NB4 (cell line): ENCODE measurements around the gene RAD51B.

Experiments
- DNase-seq: peaks from one replicate; pipeline ENCODE4 v3.0.0; 2010; ENCODE audit warnings: low read depth
- H3K4me3 ChIP-seq: one replicate; pipeline ENCODE4 v1.5.1; 2011; ENCODE audit warnings: mild to moderate bottlenecking, low read depth, low read length, moderate library complexity
- MYC ChIP-seq: IDR thresholded peaks from 2 replicates; pipeline ENCODE4 v1.6.1; 2011; ENCODE audit warnings: low read depth, low read length
- POLR2A ChIP-seq: IDR thresholded peaks from 2 replicates; pipeline ENCODE4 v1.6.1; 2011; ENCODE audit warnings: mild to moderate bottlenecking; ENCODE audit not compliant: insufficient read length; ENCODE audit errors: extremely low read depth
- TF ChIP-seq, protein P1 (sequence below): IDR thresholded peaks from one replicate; pipeline ENCODE4 v1.5.1; 2012; ENCODE audit warnings: low read depth, low read length
- TF ChIP-seq, protein P2 (sequence below): IDR thresholded peaks from 2 replicates; pipeline ENCODE4 v1.6.1; 2011; ENCODE audit warnings: low read depth, low read length

The RAD51B gene

DNA sequence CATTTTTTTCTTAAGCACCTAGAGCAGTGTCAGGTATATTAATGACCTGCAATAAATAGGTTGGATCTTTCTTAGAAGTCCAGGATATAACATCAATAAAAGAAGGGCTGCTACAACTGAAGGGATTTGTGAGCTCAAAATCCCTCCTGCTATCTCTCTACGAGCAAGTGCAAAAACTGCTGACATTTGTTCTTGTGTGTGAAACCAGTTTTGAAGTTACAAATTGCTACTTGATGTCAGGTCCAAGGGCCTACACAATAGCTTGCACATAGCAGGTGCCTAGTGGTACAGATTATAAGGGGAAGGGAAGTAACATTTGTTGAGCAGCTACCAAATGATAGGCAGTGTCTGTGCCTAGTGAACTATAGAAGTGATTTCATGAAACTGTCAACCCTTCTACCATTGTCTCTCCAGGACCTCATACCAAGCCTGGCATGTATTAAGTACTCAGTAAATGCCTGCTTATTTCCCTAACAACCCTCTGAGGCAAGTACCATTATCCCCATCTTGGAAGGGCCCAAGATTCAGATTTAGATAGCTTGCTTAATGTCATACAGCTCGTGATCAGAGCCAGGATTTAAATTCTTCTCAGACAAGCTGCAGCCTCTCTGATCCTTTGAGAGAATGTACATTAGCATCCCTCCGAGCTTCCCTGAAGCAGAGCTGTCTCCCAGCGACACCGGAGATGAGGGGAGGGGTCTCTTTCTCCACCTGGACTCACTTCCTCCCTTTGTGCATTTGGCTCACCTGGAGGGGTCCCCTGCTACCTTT is 673.0 kb downstream of the RAD51B start:
- H3K4me3 ChIP-seq, result no peak overlapping the region
- no peak for DNase-seq
- TF ChIP-seq, protein P1, sequence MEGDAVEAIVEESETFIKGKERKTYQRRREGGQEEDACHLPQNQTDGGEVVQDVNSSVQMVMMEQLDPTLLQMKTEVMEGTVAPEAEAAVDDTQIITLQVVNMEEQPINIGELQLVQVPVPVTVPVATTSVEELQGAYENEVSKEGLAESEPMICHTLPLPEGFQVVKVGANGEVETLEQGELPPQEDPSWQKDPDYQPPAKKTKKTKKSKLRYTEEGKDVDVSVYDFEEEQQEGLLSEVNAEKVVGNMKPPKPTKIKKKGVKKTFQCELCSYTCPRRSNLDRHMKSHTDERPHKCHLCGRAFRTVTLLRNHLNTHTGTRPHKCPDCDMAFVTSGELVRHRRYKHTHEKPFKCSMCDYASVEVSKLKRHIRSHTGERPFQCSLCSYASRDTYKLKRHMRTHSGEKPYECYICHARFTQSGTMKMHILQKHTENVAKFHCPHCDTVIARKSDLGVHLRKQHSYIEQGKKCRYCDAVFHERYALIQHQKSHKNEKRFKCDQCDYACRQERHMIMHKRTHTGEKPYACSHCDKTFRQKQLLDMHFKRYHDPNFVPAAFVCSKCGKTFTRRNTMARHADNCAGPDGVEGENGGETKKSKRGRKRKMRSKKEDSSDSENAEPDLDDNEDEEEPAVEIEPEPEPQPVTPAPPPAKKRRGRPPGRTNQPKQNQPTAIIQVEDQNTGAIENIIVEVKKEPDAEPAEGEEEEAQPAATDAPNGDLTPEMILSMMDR, result no peak
- TF ChIP-seq, protein P2, sequence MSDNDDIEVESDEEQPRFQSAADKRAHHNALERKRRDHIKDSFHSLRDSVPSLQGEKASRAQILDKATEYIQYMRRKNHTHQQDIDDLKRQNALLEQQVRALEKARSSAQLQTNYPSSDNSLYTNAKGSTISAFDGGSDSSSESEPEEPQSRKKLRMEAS, result no peak

DNA sequence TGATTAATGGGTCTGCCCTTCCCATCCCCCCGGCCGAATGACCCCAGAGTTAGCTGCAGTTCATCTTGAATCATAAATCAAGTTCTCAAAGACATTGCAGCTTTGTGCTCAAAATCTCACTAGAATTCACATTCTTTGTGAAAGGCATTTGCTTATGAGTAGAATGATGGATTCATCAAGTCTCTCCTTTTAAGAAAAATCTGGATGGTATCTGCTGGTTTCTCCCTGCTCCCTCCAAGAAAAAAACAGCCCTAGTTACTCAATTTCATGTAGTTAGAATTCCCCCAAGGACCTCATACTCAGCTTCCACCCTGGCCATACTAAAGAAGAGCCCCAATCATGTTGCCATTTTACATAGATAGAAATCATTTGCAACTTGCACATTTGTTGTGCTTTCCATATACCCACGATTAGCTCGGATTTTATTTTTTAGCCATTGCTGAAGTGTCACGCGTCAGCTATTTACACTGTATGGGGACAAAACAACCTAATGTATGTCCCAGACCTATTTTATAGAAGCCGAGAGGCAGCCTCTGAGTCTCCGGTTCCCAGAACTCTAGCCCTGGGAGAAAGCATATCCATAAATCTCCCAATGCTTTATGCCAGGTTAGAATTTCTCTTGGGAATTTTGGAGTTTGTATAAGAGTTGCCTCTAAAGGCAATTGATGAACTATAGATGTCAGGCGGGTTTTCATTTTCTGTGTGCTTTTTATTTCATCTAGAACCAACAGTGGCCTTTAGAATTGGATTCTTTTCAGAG is 673.8 kb downstream of the RAD51B start:
- no peak for TF ChIP-seq POLR2A
- TF ChIP-seq MYC, result no peak
- TF ChIP-seq, protein P1, result no peak
- TF ChIP-seq, protein P2, result no peak
- H3K4me3 ChIP-seq, result no peak overlapping the region
- DNase-seq, result no peak

DNA sequence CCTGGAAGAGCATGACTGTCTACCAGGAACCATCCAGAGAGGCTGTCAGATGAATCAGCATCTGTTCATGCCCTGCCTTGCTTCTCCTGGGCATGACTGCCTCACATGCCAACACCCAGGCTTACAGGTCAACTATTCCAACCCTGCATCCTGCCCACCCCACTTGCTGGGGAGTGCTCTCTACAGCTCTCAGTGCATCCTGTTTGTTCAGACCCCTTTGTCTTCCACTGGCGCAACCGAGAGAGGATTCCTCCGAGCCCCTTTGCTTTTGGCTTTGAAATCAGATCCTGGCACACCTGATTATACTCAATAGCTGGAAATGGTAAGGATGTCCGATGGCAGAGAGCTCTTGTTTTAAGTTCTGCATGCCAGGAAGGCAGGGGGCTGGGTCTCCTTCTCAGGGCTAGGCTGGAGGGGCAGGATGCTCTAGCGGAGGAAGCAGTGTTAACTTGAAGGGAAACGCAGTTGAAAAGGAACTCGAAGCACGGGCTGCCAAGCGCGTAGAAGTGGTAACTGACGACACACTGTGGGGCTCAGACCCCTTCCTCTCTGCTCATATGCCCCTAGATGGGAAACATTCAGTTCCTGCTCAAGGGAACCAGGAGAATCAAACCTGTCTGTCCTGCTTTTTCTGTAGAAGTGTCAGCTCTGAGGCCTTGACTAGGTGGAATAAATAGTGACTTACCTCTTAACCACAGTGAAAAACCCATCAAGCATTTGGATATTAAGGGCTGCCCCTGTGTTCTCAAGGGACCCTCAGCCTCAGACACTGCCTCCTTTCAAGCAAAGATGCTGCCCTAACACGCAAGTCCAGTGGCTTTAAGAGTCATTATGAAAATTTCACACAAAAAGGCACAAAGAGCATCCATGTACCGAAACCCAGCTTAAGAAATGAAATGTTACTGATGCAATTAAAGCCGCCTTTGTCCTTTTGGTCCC is 675.8 kb downstream of the RAD51B start:
- DNase-seq, result no peak
- no peak overlapping the region for H3K4me3 ChIP-seq
- no peak for TF ChIP-seq POLR2A
- TF ChIP-seq MYC, result no peak
- TF ChIP-seq, protein P2, result no peak
- TF ChIP-seq, protein P1, result no peak

DNA sequence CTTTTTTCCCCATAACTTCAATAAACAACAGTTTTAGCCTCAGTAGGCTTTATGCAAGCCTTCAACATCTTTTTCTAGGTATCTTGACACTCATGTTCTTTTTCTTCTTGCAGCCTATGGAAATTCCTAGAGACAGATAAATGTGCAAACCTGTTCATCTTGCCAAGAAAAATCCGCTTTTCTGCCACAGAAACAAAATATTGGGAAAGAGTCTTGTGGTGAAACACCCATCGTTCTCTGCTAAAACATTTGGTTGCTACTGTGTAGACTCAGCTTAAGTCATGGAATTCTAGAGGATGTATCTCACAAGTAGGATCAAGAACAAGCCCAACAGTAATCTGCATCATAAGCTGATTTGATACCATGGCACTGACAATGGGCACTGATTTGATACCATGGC is 677.4 kb downstream of the RAD51B start:
- no peak overlapping the region for H3K4me3 ChIP-seq

DNA sequence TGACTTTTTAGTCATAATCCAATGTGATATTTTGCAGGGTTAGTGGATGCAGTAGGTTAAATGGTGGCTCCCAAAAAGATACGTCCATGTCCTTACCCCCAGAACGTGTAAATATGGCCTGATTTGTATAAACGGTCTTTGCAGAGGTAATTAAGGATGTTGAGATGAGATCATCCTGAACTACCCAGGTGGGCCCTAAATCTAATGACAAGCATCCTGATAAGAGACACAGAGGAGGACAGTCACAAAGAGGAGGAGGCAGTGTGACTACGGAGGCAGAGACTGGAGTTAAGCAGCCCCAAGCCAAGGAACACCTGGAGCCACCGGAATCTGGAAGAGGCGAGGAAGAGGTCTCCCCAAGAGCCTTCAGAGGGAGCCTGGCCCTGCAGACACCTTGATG is 679.9 kb downstream of the RAD51B start:
- no peak for DNase-seq
- no peak overlapping the region for H3K4me3 ChIP-seq
- TF ChIP-seq, protein P1, result no peak
- no peak for TF ChIP-seq POLR2A

More for the DNA sequence above, 677.4 kb downstream of the RAD51B start:
- no peak for TF ChIP-seq POLR2A
- TF ChIP-seq MYC, result no peak
- TF ChIP-seq, protein P2, result no peak
- TF ChIP-seq, protein P1, result no peak
- DNase-seq, result no peak
